ENCODE data around the gene GPR108.

DNA sequence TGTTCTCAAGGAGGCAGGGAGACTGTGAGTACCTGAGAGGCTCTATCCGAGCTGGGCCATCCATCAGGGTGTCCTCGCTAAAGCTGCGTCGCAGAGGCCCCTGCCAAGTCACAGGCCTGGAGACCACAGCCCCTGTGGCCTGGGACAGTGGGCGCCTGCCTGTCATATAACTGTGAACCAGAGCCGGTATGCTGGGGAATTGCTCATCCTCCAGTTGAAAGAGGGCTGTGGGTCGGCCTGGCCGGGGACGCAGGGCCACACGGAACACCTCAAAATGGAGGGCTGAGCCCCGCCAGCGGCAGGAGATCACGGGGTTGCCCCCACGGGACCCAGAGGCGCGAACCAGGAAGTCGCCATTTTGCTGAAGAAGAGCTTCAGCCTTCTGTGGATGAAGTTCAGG, 23.2 kb upstream of the GPR108 start:
- TF ChIP-seq, protein P1, sequence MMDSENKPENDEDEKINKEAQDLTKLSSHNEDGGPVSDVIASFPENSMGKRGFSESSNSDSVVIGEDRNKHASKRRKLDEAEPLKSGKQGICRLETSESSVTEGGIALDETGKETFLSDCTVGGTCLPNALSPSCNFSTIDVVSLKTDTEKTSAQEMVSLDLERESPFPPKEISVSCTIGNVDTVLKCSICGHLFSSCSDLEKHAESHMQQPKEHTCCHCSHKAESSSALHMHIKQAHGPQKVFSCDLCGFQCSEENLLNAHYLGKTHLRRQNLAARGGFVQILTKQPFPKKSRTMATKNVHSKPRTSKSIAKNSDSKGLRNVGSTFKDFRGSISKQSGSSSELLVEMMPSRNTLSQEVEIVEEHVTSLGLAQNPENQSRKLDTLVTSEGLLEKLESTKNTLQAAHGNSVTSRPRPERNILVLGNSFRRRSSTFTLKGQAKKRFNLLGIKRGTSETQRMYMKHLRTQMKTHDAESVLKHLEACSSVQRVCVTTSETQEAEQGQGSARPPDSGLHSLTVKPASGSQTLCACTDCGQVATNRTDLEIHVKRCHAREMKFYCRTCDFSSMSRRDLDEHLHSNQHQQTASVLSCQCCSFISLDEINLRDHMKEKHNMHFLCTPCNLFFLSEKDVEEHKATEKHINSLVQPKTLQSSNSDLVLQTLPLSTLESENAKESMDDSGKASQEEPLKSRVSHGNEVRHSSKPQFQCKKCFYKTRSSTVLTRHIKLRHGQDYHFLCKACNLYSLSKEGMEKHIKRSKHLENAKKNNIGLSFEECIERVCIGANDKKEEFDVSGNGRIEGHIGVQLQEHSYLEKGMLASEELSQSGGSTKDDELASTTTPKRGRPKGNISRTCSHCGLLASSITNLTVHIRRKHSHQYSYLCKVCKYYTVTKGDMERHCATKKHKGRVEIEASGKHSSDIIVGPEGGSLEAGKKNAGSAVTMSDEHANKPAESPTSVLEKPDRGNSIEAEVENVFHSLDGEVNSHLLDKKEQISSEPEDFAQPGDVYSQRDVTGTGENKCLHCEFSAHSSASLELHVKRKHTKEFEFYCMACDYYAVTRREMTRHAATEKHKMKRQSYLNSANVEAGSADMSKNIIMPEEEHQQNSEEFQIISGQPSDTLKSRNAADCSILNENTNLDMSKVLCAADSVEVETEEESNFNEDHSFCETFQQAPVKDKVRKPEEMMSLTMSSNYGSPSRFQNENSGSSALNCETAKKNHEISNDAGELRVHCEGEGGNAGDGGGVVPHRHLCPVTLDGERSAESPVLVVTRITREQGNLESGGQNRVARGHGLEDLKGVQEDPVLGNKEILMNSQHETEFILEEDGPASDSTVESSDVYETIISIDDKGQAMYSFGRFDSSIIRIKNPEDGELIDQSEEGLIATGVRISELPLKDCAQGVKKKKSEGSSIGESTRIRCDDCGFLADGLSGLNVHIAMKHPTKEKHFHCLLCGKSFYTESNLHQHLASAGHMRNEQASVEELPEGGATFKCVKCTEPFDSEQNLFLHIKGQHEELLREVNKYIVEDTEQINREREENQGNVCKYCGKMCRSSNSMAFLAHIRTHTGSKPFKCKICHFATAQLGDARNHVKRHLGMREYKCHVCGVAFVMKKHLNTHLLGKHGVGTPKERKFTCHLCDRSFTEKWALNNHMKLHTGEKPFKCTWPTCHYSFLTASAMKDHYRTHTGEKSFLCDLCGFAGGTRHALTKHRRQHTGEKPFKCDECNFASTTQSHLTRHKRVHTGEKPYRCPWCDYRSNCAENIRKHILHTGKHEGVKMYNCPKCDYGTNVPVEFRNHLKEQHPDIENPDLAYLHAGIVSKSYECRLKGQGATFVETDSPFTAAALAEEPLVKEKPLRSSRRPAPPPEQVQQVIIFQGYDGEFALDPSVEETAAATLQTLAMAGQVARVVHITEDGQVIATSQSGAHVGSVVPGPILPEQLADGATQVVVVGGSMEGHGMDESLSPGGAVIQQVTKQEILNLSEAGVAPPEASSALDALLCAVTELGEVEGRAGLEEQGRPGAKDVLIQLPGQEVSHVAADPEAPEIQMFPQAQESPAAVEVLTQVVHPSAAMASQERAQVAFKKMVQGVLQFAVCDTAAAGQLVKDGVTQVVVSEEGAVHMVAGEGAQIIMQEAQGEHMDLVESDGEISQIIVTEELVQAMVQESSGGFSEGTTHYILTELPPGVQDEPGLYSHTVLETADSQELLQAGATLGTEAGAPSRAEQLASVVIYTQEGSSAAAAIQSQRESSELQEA (CRISPR knock-in tag; IDR thresholded peaks at IDR 0.05; ENCODE audit: not compliant biosample characterization) = no peak
- TF ChIP-seq, protein P2, sequence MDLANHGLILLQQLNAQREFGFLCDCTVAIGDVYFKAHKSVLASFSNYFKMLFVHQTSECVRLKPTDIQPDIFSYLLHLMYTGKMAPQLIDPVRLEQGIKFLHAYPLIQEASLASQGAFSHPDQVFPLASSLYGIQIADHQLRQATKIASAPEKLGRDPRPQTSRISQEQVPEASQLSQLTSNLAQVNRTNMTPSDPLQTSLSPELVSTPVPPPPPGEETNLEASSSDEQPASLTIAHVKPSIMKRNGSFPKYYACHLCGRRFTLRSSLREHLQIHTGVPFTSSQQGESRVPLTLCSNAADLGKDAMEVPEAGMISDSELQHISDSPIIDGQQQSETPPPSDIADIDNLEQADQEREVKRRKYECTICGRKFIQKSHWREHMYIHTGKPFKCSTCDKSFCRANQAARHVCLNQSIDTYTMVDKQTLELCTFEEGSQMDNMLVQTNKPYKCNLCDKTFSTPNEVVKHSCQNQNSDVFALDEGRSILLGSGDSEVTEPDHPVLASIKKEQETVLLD (CRISPR knock-in tag; IDR thresholded peaks at IDR 0.05; ENCODE audit: low read depth) = no peak
- no peak for TF ChIP-seq NCOA5 (CRISPR knock-in tag; IDR thresholded peaks at IDR 0.05)
- TF ChIP-seq, protein P3, sequence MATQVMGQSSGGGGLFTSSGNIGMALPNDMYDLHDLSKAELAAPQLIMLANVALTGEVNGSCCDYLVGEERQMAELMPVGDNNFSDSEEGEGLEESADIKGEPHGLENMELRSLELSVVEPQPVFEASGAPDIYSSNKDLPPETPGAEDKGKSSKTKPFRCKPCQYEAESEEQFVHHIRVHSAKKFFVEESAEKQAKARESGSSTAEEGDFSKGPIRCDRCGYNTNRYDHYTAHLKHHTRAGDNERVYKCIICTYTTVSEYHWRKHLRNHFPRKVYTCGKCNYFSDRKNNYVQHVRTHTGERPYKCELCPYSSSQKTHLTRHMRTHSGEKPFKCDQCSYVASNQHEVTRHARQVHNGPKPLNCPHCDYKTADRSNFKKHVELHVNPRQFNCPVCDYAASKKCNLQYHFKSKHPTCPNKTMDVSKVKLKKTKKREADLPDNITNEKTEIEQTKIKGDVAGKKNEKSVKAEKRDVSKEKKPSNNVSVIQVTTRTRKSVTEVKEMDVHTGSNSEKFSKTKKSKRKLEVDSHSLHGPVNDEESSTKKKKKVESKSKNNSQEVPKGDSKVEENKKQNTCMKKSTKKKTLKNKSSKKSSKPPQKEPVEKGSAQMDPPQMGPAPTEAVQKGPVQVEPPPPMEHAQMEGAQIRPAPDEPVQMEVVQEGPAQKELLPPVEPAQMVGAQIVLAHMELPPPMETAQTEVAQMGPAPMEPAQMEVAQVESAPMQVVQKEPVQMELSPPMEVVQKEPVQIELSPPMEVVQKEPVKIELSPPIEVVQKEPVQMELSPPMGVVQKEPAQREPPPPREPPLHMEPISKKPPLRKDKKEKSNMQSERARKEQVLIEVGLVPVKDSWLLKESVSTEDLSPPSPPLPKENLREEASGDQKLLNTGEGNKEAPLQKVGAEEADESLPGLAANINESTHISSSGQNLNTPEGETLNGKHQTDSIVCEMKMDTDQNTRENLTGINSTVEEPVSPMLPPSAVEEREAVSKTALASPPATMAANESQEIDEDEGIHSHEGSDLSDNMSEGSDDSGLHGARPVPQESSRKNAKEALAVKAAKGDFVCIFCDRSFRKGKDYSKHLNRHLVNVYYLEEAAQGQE (IDR thresholded peaks at IDR 0.05; ENCODE audit: borderline replicate concordance in 1 of 2, low read depth in 1 of 2, low read length in 2 of 2) = no peak
- no peak for TF ChIP-seq POLR2A (IDR thresholded peaks at IDR 0.05; ENCODE audit: insufficient read depth in 1 of 2, low read depth in 2 of 2, low read length in 2 of 2)
- TF ChIP-seq, protein P4, sequence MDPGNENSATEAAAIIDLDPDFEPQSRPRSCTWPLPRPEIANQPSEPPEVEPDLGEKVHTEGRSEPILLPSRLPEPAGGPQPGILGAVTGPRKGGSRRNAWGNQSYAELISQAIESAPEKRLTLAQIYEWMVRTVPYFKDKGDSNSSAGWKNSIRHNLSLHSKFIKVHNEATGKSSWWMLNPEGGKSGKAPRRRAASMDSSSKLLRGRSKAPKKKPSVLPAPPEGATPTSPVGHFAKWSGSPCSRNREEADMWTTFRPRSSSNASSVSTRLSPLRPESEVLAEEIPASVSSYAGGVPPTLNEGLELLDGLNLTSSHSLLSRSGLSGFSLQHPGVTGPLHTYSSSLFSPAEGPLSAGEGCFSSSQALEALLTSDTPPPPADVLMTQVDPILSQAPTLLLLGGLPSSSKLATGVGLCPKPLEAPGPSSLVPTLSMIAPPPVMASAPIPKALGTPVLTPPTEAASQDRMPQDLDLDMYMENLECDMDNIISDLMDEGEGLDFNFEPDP (CRISPR knock-in tag; conservative IDR thresholded peaks at IDR 0.05) = no peak
- TF ChIP-seq, protein P5, sequence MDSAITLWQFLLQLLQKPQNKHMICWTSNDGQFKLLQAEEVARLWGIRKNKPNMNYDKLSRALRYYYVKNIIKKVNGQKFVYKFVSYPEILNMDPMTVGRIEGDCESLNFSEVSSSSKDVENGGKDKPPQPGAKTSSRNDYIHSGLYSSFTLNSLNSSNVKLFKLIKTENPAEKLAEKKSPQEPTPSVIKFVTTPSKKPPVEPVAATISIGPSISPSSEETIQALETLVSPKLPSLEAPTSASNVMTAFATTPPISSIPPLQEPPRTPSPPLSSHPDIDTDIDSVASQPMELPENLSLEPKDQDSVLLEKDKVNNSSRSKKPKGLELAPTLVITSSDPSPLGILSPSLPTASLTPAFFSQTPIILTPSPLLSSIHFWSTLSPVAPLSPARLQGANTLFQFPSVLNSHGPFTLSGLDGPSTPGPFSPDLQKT (CRISPR knock-in tag; IDR thresholded peaks at IDR 0.05; ENCODE audit: borderline replicate concordance) = no peak
- TF ChIP-seq, protein P6, sequence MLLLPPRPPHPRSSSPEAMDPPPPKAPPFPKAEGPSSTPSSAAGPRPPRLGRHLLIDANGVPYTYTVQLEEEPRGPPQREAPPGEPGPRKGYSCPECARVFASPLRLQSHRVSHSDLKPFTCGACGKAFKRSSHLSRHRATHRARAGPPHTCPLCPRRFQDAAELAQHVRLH (CRISPR knock-in tag; IDR thresholded peaks at IDR 0.05; ENCODE audit: borderline replicate concordance, low read depth) = no peak
- TF ChIP-seq NCOR1 (IDR thresholded peaks at IDR 0.05; ENCODE audit: borderline replicate concordance, low read length) = no peak
- no peak for TF ChIP-seq ZFP37 (CRISPR knock-in tag; IDR thresholded peaks at IDR 0.05; ENCODE audit: borderline replicate concordance)
- no peak for TF ChIP-seq RNF2 (conservative IDR thresholded peaks at IDR 0.05; ENCODE audit: low read depth)
- TF ChIP-seq, protein P7, sequence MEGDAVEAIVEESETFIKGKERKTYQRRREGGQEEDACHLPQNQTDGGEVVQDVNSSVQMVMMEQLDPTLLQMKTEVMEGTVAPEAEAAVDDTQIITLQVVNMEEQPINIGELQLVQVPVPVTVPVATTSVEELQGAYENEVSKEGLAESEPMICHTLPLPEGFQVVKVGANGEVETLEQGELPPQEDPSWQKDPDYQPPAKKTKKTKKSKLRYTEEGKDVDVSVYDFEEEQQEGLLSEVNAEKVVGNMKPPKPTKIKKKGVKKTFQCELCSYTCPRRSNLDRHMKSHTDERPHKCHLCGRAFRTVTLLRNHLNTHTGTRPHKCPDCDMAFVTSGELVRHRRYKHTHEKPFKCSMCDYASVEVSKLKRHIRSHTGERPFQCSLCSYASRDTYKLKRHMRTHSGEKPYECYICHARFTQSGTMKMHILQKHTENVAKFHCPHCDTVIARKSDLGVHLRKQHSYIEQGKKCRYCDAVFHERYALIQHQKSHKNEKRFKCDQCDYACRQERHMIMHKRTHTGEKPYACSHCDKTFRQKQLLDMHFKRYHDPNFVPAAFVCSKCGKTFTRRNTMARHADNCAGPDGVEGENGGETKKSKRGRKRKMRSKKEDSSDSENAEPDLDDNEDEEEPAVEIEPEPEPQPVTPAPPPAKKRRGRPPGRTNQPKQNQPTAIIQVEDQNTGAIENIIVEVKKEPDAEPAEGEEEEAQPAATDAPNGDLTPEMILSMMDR (CRISPR knock-in tag; IDR thresholded peaks at IDR 0.05) = no peak
- TF ChIP-seq, protein P8, sequence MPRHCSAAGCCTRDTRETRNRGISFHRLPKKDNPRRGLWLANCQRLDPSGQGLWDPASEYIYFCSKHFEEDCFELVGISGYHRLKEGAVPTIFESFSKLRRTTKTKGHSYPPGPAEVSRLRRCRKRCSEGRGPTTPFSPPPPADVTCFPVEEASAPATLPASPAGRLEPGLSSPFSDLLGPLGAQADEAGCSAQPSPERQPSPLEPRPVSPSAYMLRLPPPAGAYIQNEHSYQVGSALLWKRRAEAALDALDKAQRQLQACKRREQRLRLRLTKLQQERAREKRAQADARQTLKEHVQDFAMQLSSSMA (CRISPR knock-in tag; IDR thresholded peaks at IDR 0.05) = no peak
